GM21737 (cell line): Measurements from ENCODE around the gene ADAMTS16.

ENCODE experiments used
- ATAC-seq: cut with Tn5 transposase; IDR thresholded peaks from one replicate; pipeline ENCODE4 v1.9.1; 2021; ENCODE audit warnings: mild to moderate bottlenecking, moderate library complexity; ENCODE audit not compliant: unreplicated experiment

Gene ADAMTS16

DNA sequence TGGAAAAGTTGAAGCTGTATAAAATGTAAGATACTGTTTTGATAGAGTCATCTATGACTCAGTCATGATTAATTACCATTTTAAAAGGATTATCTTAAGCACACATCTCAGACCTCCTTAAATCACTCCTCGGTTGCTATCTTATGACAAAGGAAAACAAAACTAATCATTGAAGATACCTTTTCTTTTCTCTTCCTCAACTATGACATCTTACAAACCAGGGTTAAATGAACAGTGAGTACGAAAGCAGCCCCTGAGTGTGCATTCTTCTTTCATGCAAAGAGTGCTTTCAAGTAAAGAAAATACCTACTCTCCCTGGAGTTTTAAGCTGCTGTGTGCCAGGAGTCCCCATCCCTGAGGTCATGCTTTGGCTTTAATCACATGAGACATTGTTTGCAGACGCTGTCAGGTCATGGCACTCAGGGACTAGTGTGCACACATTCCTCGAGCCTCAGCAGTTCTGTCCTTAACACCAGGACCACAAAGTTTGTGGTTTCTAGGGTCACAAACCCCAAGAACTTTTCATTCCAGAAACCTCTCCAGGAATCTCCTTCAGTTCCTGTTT lies 195.7 kb downstream of the ADAMTS16 start:
- ATAC-seq, result no peak

DNA sequence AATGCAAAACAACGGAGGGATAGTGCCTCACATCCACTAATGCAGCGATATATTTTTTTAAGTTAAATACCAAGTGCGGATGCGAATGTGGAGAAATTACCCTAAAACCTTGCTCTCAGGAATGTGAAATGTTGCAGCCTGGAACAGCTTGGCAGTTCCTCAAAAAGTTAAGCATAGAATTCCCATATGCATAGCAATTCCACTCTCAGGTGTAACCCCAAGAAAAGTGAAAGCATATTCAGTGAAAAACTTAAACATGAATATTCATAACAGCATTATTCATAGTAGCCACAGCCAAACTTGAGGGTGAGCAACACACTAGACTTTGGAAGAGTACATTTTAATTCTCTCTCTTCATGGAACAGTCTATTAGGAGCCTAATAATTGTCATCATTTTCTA lies 199.1 kb downstream of the ADAMTS16 start:
- ATAC-seq, result no peak

DNA sequence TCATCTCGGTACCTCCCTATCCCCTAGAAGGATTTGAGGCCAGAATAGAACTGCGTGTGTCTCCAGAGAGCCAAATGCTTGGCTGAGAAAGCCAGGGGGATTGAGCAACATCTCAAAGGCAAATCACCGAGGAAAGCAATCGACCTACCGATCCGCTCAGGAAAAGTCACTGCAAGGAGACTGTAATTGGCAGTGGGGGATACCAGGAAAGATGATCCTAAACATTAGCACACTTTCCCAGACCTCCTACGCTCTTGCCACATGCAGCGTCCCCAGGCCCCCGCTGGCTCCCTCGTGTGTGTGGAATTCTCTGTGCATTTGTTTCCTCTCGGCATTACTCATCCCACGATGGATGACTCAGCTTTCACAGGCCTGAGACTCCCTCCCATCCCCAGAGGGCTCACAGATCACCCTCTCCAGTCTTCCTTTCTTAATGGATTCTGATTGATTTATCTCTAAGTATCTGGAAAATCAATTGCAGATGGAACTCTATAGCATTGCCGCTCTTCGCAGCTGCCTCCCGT lies 200.1 kb downstream of the ADAMTS16 start:
- ATAC-seq, result no peak

DNA sequence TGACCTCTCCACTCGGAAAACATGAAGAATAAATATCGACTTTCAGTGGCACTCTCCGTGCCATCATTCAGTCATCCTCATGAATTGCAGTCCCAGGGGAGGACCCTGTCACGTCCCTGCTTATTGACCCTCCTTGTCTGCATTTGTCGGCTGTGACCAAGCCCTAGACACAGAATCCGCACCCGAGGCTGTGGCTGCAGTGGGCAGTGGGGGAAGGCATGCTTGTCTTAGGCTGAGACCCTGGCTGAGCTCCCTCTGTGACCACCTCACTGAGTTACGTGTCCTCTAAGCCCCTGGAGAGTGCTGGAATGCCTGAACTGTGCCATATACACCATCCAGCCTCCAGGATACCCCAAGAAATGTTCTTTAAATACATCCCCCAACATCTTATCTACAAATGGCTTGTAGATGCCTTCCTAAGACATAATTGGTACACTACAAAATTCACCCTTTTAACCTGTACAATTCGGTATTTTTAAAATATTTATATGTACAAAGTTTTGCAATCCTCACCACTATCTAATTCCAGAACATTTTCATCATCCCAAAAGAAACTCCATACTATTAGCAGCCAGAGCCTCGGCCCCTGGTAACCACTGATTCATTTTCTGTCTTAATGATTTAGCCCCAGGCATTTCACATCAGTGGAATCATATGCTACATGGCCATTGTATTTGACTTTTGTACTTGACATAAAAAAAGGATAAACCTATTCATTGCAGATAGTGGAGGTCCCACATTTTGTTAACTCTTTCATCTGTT lies 201.6 kb downstream of the ADAMTS16 start:
- ATAC-seq, result no peak

DNA sequence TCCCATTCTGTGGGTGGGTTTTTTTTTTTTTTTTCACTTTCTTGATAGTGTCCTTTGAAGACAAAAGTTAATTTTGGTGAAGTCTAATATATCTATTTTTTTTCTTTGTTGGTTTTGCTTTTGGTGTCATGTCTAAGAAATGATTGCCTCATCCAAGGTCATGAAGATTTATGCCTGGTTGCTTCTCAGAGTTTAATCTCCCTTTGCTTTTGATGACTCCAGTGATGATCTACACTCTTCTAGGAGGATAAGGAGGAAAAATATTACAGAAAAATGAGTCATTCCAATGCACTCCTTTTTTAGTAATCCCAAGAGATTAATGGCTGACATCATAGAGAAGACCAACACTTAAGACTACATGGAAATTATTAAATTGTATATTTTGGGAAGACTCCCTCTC lies 202.7 kb downstream of the ADAMTS16 start:
- no peak for ATAC-seq

DNA sequence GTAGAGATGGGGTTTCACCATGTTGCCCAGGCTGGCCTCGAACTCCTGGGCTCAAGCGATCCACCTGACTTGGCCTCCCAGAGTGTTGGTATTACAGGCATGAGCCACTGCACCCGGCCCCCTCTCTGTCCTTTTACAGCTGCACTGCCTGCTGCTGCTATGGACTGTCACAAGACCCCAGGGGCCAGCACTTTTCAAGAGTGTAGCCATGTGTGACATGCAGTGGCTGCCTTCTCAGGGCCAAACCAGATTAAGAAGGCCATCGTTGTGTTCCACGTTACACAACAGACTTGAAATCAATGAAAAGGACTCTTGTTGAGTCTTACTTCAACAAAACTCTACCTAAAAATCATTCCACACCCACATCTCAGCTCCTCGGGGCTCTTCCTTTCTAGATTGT lies 203.4 kb downstream of the ADAMTS16 start:
- no peak for ATAC-seq

DNA sequence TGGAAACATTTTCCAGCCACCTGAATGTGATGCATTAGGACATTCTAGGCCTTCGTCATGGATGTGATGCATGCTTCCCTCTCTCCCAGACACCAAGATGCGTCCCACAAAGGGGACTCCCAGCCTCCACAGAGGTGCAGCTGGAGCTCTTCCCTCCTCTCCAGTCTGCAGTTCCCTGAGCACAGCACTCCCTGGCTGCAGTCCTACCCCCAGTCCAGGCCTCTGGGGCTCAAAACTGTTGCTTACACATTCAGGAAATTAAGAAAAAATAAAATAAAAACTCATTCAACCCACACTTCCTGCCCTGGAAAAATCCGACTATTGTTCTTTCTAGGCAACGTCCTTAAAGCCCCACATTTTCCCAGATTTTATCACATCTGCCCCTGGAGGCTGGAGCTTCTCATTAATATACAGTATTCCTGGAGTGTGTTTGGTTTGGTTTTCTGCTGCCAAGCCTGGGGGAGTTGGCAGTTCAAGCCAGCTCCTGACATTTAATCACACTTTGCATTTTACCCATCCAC lies 204.0 kb downstream of the ADAMTS16 start:
- no peak for ATAC-seq

DNA sequence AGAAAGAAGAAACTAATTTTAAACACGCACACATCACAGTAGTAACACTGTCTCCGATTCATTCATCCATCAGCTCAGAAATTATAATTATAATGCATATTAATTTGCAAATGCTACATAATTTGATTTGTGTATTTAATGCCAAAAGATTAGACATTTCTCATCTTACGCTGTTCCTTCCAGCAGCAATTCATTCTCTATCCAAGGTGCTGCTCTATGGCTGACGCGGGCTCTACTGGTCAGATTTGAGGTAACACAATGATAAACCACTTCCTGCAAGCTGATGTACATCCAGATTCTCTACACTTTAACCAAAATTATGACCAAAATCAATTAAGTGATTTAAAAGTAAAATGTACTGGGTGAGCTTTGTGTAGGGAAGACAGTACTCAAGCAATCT lies 204.5 kb downstream of the ADAMTS16 start:
- ATAC-seq, result no peak

DNA sequence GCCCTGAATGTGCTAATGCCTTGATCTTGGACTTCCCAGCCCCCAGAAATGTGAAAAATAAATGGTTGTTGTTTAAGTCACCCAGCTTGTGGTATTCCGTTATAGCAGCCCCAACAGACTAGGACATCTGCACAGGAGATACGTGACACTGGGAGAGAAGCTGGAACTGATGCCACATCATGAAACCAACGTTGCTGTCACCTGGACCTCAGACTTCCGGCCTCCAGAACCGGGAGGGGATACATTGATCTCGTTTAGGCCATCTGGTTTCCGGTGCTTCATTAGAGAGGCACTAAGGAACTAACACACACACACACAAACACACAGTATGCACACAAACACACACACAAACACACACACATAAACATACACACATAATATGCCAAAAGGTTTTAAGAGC lies 207.3 kb downstream of the ADAMTS16 start:
- ATAC-seq, result no peak

DNA sequence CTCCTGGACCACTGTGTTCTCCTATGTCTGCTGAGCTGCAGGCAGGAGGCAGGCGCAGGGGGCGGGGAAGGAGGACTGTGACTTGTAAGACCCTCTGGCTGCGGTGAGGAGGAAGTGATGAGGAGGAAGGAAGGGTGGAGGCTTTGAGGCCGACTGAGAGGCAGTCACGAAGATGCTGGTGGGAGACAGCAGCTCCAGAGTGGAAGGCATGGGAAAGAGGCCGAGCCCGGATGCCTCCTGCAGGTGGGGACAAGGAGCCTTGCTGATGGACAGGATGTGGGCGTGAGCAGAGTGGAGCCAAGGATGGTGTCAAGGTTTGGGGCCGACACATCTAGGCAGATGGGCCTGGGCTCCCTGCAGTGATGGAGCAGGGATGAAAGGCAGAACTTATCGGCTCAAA lies 208.0 kb downstream of the ADAMTS16 start:
- no peak for ATAC-seq

DNA sequence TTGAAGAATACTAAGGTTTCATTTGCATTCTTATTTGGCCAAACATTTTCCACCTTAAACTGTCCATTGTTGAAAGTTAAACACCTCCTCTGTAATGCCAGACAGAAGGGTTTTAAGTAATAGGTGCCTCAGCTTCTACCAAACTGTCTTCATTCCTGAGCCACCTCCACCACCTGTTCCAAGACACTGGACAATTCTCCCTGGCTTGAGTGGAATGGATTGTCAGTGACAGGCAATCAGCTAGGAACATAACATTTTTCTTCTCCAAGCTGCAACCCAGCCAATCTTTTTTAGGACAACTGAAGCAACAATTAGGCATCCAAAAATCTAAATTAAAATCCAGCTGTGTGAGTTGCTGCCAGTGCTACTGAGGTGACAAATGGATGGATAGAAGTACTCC lies 208.4 kb downstream of the ADAMTS16 start:
- no peak for ATAC-seq

DNA sequence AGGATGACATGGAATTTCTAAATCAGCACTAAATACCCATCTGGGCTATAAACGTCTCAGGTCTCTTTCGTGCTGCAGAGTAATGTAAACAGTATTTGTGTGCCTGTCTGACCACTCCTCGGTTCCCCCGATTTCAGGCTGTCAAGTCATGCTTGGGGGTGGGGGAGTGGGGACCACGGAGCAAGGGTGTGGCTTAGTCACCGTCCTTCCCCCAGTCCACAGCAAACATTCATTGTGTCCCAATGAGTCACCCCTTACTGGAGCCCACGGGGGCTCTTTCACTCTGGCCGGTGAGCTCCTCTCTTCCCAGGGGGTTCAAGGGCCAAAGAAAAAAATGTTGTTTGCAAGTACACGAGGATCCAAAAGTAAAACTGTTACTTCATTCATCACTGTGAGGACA lies 210.0 kb downstream of the ADAMTS16 start:
- no peak for ATAC-seq

DNA sequence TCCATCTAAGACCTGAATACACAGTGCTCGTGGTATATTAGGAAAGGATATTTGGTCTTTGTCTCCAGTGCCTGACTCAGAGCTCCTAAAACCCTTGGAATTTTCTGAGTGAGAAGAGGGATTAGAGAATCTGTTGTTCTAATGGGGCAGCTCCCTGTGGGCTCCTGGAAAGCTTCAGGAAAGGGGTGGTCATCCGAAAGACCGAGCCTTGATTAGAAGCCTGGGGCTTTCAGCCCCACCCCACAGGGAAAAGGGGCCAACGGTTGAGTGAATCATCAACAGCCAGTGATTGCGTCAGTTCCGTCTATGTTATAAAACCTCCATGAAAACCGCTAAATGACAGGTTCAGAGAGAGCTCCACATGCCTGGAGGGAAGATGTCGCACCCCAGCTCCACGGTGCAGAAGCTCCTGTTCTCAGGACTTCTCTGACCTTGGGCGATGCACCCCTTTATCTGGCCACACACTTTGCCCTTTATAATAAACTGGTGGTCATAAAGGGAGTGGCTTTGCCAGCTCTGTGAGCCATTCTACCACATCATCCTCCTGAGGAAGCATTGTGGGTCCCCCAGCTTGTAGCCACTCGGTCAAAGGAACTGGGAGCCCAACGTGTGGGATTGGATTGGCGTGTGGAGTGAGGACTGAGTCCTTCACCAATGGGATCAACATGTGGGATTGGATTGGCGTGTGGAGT lies 211.3 kb downstream of the ADAMTS16 start:
- no peak for ATAC-seq

DNA sequence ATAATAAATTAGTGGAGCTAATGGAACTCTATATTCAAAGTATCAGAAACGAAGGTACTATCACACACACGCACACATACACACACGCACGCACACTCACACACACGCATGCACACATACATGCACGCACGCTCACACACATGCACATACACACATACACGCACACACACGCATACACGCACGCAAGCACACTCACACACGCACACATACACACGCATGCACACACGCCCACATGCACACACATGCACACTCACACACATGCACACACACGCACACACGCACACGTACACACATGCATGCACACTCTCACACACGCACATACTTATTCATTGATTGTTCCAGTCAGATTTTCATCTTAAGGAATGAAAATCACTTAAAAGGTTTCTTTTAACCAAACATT lies 212.5 kb downstream of the ADAMTS16 start:
- ATAC-seq, result no peak

DNA sequence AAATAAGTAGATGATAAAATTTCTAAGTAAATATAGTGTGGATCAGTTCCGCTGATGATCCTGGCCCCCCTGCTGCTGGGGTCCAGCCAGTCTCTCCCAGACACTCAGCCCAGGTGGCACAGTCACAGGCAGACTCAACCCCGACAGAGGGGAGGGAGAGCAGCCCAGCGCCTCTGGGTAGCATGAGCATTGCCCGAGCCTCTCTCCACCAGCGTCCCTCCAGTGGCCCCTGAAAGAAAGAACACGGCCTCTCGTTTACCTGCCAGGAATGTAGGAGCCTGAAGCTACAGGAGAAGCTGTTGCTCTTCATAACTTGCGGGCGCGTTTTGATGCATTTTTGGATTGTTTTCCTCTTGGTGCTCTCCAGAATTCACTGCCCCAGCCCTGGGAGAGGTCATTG lies 213.6 kb downstream of the ADAMTS16 start:
- no peak for ATAC-seq

DNA sequence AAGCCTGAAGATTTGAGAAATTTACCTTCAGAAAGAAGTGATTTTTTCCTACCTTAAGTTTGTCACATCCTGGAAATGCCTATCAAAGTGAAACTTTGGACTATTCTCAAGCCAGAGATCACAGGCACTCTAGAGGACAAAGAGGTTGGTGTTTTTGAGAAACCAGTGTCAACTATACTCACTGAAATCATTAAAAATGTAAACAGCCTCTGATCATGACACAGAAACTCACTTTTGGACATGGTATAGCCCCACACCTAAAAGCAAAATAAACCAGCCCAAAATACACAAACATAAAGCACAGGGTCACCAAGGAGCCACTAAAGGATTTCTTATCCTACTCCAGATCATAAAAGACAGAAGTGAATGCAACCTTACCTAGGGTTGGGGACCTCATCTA lies 216.6 kb downstream of the ADAMTS16 start:
- no peak for ATAC-seq

DNA sequence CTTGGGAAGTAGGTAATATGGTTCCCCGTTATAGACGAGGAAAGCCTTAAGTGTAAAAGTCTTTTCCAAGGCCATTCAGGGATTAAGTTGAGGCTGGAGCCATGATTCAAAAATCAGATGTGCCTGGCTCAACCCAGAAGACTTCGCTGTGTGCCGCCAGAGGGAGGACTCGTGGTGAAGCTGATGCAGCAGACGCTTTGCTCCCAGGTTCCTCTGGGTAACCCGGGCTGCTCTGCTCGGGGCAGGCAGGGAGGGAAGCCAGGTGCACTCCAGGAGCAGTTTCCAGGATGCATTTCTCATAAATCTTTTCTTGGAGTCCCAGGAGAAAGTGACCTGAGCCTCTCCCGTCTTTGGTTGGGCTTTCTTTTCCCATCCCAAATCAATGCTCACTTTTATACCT lies 219.5 kb downstream of the ADAMTS16 start:
- ATAC-seq, result no peak

DNA sequence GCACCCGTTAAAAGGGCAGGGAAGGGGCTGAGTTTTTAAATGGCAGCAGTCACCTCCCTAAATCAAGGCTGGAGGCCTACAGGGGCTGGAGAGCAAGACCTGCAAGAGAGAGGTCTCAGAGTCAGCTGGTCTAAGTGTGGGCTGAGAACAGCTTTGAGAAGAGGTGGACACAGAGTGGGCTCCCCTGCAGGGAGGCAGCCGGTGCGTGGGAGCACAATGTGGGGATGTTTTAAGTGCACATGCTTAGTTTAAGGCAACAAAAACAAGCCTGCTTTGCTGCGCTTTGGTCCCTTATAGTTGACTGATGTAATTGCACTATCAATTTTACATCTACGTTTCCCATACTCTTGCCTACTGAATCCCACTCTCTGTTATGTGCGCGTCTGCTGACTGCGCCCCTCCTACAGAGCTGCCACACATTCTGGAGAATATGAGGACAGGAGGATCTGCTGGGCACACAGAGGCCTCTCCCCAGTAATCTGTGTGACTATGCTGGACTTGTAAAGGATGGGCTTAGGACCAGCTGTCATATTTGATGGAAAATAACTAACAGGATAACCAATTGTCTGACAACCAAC lies 220.3 kb downstream of the ADAMTS16 start:
- no peak for ATAC-seq

DNA sequence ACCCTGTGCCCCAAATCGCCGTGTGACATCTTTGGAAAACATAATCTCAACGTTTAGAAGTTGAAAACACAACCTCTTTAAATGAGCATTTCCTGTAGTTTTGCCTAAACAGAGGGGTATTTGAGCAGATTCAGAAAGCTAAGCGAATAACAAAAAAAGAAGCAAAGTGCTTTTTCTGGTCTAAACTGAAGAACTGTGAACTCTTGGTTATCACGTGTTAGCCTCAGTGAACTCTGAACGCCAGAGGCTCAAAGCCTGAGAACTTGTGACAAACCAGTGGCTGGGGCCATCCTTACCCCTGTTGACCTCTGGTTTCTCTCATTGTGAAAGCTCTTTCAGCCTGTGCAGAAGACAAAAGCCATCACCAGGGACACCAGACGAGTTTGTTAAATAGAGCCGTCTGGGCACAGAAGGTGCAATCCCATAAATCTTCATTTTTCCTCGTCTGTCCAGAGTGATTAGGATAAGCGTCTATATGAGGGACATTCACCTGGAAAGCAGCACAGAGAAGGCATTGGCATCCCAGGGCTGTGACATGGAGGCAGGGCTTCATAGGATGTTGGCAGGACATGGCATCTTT lies 220.9 kb downstream of the ADAMTS16 start:
- no peak for ATAC-seq

DNA sequence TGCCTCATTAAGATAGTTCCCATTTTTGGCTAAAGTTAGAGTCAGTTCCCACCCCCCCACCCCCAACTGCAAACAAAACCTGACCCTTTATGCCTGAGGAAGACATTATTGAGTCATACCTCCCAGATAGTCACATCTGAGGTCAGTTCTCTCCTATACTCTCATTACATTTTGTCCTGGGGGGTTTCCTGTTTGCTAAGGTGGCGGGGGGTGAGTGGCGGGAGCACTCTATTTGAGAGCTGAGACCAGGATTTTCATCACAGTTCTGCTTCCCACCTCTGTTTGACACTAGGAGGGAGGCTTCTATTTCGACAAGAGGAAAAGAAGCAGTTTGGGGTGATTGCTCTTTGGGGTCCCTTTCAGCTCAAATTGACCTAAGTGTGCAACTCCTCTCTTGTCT lies 222.9 kb downstream of the ADAMTS16 start:
- ATAC-seq, result no peak

DNA sequence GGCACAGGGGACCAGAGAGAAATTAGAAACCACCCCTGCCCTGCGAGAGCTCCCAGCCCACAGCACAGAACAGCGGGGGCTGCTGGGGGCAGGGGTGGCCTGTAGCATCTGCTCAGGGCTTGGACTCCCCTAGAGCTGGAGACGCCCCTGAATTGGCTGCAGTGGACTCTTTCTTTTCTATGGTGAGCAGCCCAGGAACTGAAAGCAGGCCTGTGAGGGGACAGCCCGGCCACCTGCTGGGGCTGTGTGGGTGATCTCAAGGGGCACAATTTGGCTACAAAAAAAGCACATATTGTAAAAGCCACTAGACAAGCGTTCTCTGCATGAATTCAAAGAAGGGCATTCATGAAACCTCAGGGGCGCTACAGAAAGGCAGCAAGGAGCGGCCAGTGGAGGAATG lies 224.8 kb downstream of the ADAMTS16 start:
- ATAC-seq, result no peak
